IMR-90 (cell line): Measurements from ENCODE around the gene LCE3C.

Experiments used
- BHLHE40 ChIP-seq: fragments of 150-350 bp; IDR thresholded peaks from 2 replicates; pipeline ENCODE4 v1.6.1; 2016; ENCODE audit warnings: mild to moderate bottlenecking, low read depth, low read length
- CEBPB ChIP-seq: IDR thresholded peaks from 2 replicates; pipeline ENCODE4 v1.6.1; 2012; ENCODE audit warnings: low read depth, low read length, improper control_type of control experiment
- CHD1 ChIP-seq: IDR thresholded peaks from 2 replicates; pipeline ENCODE4 v1.6.1; 2012; ENCODE audit warnings: low read depth, low read length, improper control_type of control experiment
- MAZ ChIP-seq: IDR thresholded peaks from 2 replicates; pipeline ENCODE4 v1.6.1; 2012; ENCODE audit warnings: low read depth, mild to moderate bottlenecking, low read length, improper control_type of control experiment, moderate library complexity, borderline replicate concordance
- MXI1 ChIP-seq: IDR thresholded peaks from 2 replicates; pipeline ENCODE4 v1.6.1; 2012; ENCODE audit warnings: low read depth, mild to moderate bottlenecking, low read length, moderate library complexity, borderline replicate concordance
- POLR2A ChIP-seq: IDR thresholded peaks from 2 replicates; pipeline ENCODE4 v1.6.1; 2012; ENCODE audit warnings: mild to moderate bottlenecking, low read depth, low read length
- RAD21 ChIP-seq: IDR thresholded peaks from 2 replicates; pipeline ENCODE4 v1.6.1; 2012; ENCODE audit warnings: low read length, improper control_type of control experiment
- RFX5 ChIP-seq: IDR thresholded peaks from 2 replicates; pipeline ENCODE4 v1.8.0; 2012; ENCODE audit warnings: low read depth, mild to moderate bottlenecking, low read length, moderate library complexity
- SMC3 ChIP-seq: fragments of 150-350 bp; IDR thresholded peaks from 2 replicates; pipeline ENCODE4 v1.6.1; 2016; ENCODE audit warnings: low read depth, mild to moderate bottlenecking, antibody characterized with exemption, low read length, moderate library complexity
- TF ChIP-seq, protein P1 (sequence below): conservative IDR thresholded peaks from 2 replicates; pipeline ENCODE4 v1.5.1; 2012; ENCODE audit warnings: mild to moderate bottlenecking, low read depth, low read length, improper control_type of control experiment
- TF ChIP-seq, protein P2 (sequence below): fragments of 150-350 bp; IDR thresholded peaks from 2 replicates; pipeline ENCODE4 v1.6.1; 2017; ENCODE audit warnings: mild to moderate bottlenecking, antibody characterized with exemption, low read length, low read depth
- TF ChIP-seq, protein P3 (sequence below): fragments of 150-350 bp; IDR thresholded peaks from 2 replicates; pipeline ENCODE4 v1.6.1; 2016; ENCODE audit warnings: low read depth, mild to moderate bottlenecking, low read length, moderate library complexity, borderline replicate concordance

DNA sequence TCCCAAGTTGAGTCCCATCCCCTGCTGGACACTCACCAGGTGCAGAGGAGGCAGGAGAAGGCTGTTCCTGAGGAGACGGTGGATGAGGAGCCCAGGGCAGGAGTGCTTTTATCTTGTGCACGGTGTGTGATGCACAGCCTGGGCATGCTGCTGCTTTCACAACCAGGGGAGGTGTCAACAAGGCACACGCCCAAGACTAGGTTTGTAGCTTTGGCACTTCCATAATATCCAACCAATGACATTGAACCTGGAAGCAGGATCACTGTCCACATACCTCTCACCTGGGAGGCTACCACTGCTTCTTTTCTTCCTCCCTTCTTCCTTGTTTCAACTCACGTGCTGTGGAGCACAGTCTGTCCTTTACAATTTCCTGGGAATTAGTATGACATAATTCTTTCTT, 19.6 kb upstream of the LCE3C start, which contains the start of gene LCE3D:
- TF ChIP-seq, protein P1, sequence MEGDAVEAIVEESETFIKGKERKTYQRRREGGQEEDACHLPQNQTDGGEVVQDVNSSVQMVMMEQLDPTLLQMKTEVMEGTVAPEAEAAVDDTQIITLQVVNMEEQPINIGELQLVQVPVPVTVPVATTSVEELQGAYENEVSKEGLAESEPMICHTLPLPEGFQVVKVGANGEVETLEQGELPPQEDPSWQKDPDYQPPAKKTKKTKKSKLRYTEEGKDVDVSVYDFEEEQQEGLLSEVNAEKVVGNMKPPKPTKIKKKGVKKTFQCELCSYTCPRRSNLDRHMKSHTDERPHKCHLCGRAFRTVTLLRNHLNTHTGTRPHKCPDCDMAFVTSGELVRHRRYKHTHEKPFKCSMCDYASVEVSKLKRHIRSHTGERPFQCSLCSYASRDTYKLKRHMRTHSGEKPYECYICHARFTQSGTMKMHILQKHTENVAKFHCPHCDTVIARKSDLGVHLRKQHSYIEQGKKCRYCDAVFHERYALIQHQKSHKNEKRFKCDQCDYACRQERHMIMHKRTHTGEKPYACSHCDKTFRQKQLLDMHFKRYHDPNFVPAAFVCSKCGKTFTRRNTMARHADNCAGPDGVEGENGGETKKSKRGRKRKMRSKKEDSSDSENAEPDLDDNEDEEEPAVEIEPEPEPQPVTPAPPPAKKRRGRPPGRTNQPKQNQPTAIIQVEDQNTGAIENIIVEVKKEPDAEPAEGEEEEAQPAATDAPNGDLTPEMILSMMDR: no peak
- no peak for TF ChIP-seq BHLHE40
- no peak for TF ChIP-seq RAD21
- TF ChIP-seq POLR2A: no peak
- TF ChIP-seq CEBPB: no peak
- no peak for TF ChIP-seq MXI1
- TF ChIP-seq, protein P2, sequence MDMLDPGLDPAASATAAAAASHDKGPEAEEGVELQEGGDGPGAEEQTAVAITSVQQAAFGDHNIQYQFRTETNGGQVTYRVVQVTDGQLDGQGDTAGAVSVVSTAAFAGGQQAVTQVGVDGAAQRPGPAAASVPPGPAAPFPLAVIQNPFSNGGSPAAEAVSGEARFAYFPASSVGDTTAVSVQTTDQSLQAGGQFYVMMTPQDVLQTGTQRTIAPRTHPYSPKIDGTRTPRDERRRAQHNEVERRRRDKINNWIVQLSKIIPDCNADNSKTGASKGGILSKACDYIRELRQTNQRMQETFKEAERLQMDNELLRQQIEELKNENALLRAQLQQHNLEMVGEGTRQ: no peak
- TF ChIP-seq CHD1: no peak
- TF ChIP-seq SMC3: no peak
- no peak for TF ChIP-seq RFX5
- no peak for TF ChIP-seq MAZ
- TF ChIP-seq, protein P3, sequence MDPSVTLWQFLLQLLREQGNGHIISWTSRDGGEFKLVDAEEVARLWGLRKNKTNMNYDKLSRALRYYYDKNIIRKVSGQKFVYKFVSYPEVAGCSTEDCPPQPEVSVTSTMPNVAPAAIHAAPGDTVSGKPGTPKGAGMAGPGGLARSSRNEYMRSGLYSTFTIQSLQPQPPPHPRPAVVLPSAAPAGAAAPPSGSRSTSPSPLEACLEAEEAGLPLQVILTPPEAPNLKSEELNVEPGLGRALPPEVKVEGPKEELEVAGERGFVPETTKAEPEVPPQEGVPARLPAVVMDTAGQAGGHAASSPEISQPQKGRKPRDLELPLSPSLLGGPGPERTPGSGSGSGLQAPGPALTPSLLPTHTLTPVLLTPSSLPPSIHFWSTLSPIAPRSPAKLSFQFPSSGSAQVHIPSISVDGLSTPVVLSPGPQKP: no peak
